HepG2 (cell line): ENCODE measurements around the gene PRRG3.

ENCODE experiments used
- ARNT ChIP-seq: fragments of 450-650 bp; IDR thresholded peaks from 2 replicates; pipeline ENCODE4 v1.6.1; 2017
- CTCF ChIP-seq: sonication (generic); formaldehyde crosslinking; IDR thresholded peaks from 2 replicates; pipeline ENCODE4 v1.5.0; 2020; ENCODE audit warnings: mild to moderate bottlenecking, missing genetic modification reagents, moderate library complexity
- FOXK2 ChIP-seq: fragments of 450-650 bp; IDR thresholded peaks from 2 replicates; pipeline ENCODE4 v1.6.1; 2016
- FOXM1 ChIP-seq: sonication (generic); formaldehyde crosslinking; IDR thresholded peaks from 2 replicates; pipeline ENCODE4 v1.5.0; 2020; ENCODE audit warnings: missing genetic modification reagents
- POLR2AphosphoS2 ChIP-seq: IDR thresholded peaks from 2 replicates; pipeline ENCODE4 v1.6.1; 2011; ENCODE audit warnings: low read depth, low read length, improper control_type of control experiment
- PRDM15 ChIP-seq: sonication (generic); formaldehyde crosslinking; IDR thresholded peaks from 2 replicates; pipeline ENCODE4 v1.4.0; 2020; ENCODE audit warnings: missing genetic modification reagents
- RBFOX2 ChIP-seq: fragments of 200-400 bp; formaldehyde crosslinking; IDR thresholded peaks from 2 replicates; pipeline ENCODE4 v1.6.1; 2017; ENCODE audit warnings: low read depth, mild to moderate bottlenecking, low read length
- SUZ12 ChIP-seq: fragments of 150-350 bp; IDR thresholded peaks from 2 replicates; pipeline ENCODE4 v1.6.1; 2014; ENCODE audit warnings: low read depth, low read length
- ZBTB8A ChIP-seq: sonication (generic); formaldehyde crosslinking; IDR thresholded peaks from 2 replicates; pipeline ENCODE4 v1.4.0; 2020; ENCODE audit warnings: mild to moderate bottlenecking, low read depth, missing genetic modification reagents, borderline replicate concordance
- TF ChIP-seq, protein P1 (sequence below): sonication (generic); formaldehyde crosslinking; IDR thresholded peaks from 2 replicates; pipeline ENCODE4 v1.8.0; 2022; ENCODE audit warnings: missing genetic modification reagents, mild to moderate bottlenecking, moderate library complexity, borderline replicate concordance

DNA sequence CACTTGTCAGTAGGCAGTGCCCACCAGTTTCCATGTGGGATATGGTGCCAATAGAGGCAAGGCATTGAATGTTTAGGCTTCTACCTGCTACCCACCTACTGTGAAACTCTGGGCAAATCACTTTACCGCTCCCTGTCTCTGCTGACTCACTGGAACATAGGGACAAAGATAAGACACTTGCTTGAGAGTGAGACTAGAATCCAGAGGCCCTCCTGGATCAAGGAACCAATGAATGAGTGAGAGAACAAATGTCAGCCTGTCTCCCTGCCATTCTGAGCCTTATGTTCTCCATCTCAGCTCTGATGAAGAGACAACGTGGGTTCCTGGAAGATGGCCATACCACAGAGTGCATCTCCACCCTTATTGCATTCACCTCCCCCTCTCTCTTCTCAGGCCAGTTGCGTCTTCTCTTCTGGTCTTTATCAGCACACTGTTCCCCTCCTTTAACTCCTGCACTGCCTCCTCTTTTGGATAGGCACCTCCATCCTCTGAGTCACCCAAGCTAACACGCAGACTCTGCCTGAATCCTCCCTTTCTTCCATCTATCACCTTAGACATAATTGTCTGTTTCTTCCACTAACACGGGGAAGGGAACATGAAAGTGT is 15.4 kb upstream of the PRRG3 start:
- TF ChIP-seq CTCF (CRISPR knock-in tag) (no peak), ZBTB8A (CRISPR knock-in tag) (no peak), FOXM1 (CRISPR knock-in tag) (no peak), FOXK2 (no peak), PRDM15 (CRISPR knock-in tag) (no peak), RBFOX2 (no peak), SUZ12 (no peak), POLR2AphosphoS2 (no peak), ARNT (no peak)
- TF ChIP-seq, protein P1, sequence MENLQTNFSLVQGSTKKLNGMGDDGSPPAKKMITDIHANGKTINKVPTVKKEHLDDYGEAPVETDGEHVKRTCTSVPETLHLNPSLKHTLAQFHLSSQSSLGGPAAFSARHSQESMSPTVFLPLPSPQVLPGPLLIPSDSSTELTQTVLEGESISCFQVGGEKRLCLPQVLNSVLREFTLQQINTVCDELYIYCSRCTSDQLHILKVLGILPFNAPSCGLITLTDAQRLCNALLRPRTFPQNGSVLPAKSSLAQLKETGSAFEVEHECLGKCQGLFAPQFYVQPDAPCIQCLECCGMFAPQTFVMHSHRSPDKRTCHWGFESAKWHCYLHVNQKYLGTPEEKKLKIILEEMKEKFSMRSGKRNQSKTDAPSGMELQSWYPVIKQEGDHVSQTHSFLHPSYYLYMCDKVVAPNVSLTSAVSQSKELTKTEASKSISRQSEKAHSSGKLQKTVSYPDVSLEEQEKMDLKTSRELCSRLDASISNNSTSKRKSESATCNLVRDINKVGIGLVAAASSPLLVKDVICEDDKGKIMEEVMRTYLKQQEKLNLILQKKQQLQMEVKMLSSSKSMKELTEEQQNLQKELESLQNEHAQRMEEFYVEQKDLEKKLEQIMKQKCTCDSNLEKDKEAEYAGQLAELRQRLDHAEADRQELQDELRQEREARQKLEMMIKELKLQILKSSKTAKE (CRISPR knock-in tag), result no peak
